Measurements from ENCODE around the gene BAIAP2. TPM values are rescaled to one million over a fixed set of nuclear protein-coding genes. Genes with fewer than 3 reads are reported as not detected.
"Not testable (repeated sequence)": the region's sequence is repeated elsewhere in the genome, so short reads cannot be mapped to it uniquely, and the experiment has no call there.

The BAIAP2 gene
- total RNA-seq, 1 donor from 2014 or later, result 113 TPM

DNA sequence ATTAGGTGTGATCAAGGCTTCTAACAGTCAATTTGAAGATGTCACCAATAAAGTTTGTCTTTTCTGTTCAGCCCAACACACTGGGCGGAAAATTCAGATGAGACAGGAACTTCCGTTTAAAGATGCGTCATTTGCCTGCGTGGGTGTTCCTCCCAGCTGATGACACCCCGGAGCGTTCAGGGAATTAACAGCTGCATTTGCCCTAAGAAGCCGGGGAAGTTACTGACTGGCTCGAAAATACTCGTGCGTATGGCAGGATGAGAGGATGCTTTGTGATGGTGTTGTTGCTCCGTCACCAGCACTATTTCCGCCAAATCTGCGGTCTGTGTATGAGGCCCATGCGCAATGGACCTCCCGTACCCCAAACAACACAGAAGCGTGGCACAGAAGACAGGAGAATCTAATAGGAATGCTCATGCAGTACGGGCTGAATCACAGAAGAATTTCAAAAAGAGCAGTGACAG is 118.4 kb downstream of the BAIAP2 start:
- H3K27me3 ChIP-seq, result no peaks in the 10 kb centered on the region
- no peaks in the 10 kb centered on the region for H3K4me1 ChIP-seq
- TF ChIP-seq POLR2A (IDR thresholded peaks at IDR 0.05) (no peak), POLR2AphosphoS5 (IDR thresholded peaks at IDR 0.05; ENCODE audit: insufficient read depth in 1 of 2, low read depth in 1 of 2) (no peak), CTCF (IDR thresholded peaks at IDR 0.05) (no peak)
- H3K4me3 ChIP-seq, result no peak overlapping the region
- DNase-seq (ENCODE audit: extremely low spot score in 2 of 2), result no peak
- H3K36me3 ChIP-seq, result no peaks in the 10 kb centered on the region
- no peak overlapping the region for H3K27ac ChIP-seq
- intact Hi-C loops (cut with DNase I), result no loop called here
- no peaks in the 10 kb centered on the region for H3K9me3 ChIP-seq

- intact Hi-C loops (cut with DNase I); H3K27ac ChIP-seq; H3K36me3 ChIP-seq; H3K27me3 ChIP-seq; DNase-seq (ENCODE audit: extremely low spot score in 2 of 2); H3K4me1 ChIP-seq; H3K9me3 ChIP-seq; H3K4me3 ChIP-seq: not testable (repeated sequence)
These were observed 119.1 kb downstream of the BAIAP2 start for GRCh38 chr17:81154016-81154415.

DNA sequence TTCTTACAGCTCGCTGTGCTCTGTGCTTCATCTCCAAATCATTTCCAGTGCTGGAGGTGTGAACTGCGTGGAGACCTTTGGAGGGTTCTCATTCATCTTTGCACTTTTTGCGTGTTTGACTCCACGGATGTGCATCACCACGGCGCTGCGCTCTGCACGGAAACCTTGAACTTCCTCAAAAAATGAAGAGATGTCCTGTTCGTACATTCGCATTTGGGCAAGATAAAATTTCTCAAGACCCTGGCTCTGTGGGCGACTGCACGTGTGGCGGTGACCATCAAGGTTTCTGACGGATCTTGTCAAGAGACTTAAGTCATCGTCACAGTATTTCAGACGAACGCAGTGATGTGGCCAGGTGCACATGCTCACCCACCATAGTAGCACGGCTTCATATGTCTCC is 120.0 kb downstream of the BAIAP2 start:
- Histone ChIP-seq H3K9me3 (no peaks in the 10 kb centered on the region), H3K4me1 (no peaks in the 10 kb centered on the region), H3K36me3 (no peaks in the 10 kb centered on the region), H3K4me3 (no peak overlapping the region), H3K27ac (no peak overlapping the region), H3K27me3 (no peaks in the 10 kb centered on the region)
- no peak for TF ChIP-seq POLR2A (IDR thresholded peaks at IDR 0.05)
- TF ChIP-seq CTCF (IDR thresholded peaks at IDR 0.05), result no peak
- no peak for TF ChIP-seq POLR2AphosphoS5 (IDR thresholded peaks at IDR 0.05; ENCODE audit: insufficient read depth in 1 of 2, low read depth in 1 of 2)
- intact Hi-C loops (cut with DNase I), result no loop called here
- no peak for DNase-seq (ENCODE audit: extremely low spot score in 2 of 2)

GRCh38 chr17:81156866-81157805 is 122.2 kb downstream of the BAIAP2 start:
- no peaks in the 10 kb centered on the region for H3K36me3 ChIP-seq
- H3K27ac ChIP-seq, result no peak overlapping the region
- H3K27me3 ChIP-seq, result no peaks in the 10 kb centered on the region
- no peaks in the 10 kb centered on the region for H3K9me3 ChIP-seq
- peaks cover 7% of the 10 kb centered on the region for H3K4me1 ChIP-seq
- intact Hi-C loops (cut with DNase I), result no loop called here
- DNase-seq (ENCODE audit: extremely low spot score in 2 of 2), result no peak
- no peak overlapping the region for H3K4me3 ChIP-seq
- no peak for TF ChIP-seq POLR2A (IDR thresholded peaks at IDR 0.05)
- TF ChIP-seq POLR2AphosphoS5 (IDR thresholded peaks at IDR 0.05; ENCODE audit: insufficient read depth in 1 of 2, low read depth in 1 of 2), result no peak
- TF ChIP-seq CTCF (IDR thresholded peaks at IDR 0.05), result no peak

GRCh38 chr17:81157848-81158687 is 123.1 kb downstream of the BAIAP2 start:
- intact Hi-C loops (cut with DNase I), result no loop called here

More at GRCh38 chr17:81157848-81158687, 123.1 kb downstream of the BAIAP2 start:
- TF ChIP-seq POLR2AphosphoS5 (IDR thresholded peaks at IDR 0.05; ENCODE audit: insufficient read depth in 1 of 2, low read depth in 1 of 2) (no peak), CTCF (IDR thresholded peaks at IDR 0.05) (no peak), POLR2A (IDR thresholded peaks at IDR 0.05) (no peak)
- Histone ChIP-seq H3K4me3 (no peak overlapping the region), H3K27ac (no peak overlapping the region), H3K27me3 (no peaks in the 10 kb centered on the region), H3K4me1 (peaks cover 7% of the 10 kb centered on the region), H3K9me3 (no peaks in the 10 kb centered on the region), H3K36me3 (no peaks in the 10 kb centered on the region)
- DNase-seq (ENCODE audit: extremely low spot score in 2 of 2), result no peak
